NCI-H748 (cell line): ENCODE measurements around the gene SPARC.
A peak's percentile ranks its signal among the peaks of the same experiment; 100 is the strongest.
"Not testable (repeated sequence)": the region's sequence is repeated elsewhere in the genome, so short reads cannot be mapped to it uniquely, and the experiment has no call there.

Experiments used
- DNase-seq: peaks from one replicate; lab custom pipeline; 2025; ENCODE audit not compliant: unreplicated experiment; lab: John Stamatoyannopoulos, UW

Gene SPARC, protein sequence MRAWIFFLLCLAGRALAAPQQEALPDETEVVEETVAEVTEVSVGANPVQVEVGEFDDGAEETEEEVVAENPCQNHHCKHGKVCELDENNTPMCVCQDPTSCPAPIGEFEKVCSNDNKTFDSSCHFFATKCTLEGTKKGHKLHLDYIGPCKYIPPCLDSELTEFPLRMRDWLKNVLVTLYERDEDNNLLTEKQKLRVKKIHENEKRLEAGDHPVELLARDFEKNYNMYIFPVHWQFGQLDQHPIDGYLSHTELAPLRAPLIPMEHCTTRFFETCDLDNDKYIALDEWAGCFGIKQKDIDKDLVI

GRCh38 chr5:151686674-151687407 is at the start of gene SPARC:
TSS of gene SPARC (minus strand) at chr5:151686915. CDS start at chr5:151676188, 10,727 bp downstream.
- DNase-seq, result peak; percentile 15

- DNase-seq, result no peak
Observed at GRCh38 chr5:151735646-151736045, 48.9 kb upstream of the SPARC start.

DNA sequence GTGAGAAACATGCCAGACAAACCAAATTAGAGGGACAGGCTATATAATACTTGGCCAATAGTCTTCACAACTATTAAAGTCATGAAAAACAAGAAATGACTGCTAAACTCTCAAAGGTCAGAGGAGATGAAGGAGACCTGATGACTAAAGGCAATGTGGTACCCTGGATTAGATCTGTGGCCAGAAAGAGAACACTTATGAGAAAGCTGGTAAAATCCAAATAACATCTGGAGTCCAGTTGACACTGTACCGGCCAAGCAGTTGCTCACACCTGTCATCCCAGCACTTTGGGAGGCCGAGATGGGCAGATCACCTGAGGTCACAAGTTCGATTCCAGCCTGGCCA is 47.3 kb upstream of the SPARC start:
- DNase-seq, result no peak

GRCh38 chr5:151733358-151734063 is 46.8 kb upstream of the SPARC start:
- DNase-seq, result no peak

GRCh38 chr5:151730381-151730780 is 43.7 kb upstream of the SPARC start:
- DNase-seq, result no peak

GRCh38 chr5:151729597-151729996 is 42.9 kb upstream of the SPARC start:
- not testable (repeated sequence) for DNase-seq

DNA sequence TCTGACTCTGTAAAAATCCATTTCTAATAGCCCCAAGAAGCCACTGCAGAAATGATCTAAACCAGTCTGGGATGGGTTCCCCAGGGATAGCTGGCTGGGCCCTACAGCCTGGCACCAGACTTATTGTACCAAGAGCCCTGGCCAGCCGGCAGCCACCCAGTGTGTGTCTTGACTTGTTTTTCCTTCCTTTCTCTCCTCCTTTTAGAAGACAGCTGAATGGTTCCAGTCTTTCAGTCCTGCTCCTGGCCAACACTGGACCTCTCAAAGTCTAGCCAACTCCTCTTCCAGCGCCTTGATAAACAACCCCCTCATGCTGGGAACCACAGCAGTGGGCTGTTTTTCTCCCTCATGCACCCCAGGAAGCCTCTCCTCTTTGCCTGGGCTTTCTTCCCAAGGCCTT is 37.6 kb upstream of the SPARC start:
- DNase-seq, result no peak

DNA sequence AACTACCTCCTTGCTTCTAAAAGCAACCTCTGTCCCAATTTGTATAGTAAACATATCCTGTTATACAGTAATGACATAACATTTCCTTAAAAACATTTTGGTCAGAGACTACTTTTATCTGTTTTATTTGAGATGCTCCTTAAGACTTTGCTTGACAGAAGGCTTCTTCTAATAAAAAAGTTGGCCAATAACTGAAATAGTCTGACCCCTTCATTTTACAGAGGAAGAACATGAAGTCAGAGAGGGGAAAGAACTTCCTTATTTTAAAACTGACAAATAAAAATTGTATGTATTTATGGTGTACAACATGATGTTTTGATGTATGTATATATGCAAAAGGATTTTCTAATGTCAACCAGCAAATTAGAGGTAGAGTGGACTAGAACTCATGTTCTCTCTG is 35.8 kb upstream of the SPARC start:
- no peak for DNase-seq

DNA sequence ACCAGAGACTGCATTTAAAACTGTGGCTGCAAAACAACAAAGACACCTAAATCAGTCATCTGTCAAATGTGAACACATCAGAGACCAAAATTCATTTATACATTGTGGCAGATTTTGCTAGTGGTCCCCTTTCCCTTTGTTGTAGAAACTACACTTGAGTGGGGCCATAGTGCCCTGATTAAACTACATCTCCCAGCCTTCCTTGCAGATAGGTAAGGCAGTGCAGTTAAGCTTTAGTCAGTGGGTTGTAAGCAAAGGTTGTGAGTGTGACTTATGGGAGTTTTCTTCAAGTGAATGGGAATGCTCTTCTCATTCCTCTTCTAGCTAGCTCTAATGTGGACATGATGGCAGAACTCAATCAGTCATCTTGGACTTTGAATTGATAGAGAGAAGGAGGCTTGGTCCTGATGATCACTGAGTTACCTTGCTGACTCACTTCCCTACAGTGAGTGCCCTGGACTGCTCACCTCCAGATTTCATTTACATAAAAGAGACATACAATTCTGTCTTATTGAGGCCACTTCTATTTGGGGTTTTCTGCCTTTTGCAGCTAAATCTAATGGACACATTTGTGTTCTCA is 35.2 kb upstream of the SPARC start:
- DNase-seq, result no peak

DNA sequence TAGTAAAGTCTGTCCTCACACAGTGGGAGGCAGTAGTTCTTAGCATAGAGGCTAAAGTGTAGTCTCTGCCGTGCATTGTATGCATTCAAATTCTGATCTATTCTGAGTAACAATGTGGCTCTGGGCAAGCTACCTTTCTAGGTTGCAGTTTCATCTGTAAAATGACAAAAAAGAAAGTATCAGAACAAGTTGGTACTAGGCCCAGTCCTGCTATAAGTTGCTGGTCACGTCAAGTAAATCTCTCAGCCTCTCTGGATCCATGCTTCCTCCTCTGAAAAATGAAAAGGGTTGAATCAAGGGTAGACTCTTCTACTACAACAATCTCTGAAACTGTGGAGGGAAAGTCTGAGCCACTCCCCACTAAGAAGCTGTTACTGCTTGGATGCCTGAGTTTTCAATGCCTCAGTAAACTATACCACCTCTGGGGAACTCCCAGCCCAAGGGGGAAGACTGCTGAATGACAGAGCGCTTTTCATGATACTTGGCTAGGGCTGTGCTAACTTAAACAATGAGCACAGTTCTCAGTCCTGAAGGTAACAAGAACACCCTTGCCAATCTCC is 34.5 kb upstream of the SPARC start:
- no peak for DNase-seq

DNA sequence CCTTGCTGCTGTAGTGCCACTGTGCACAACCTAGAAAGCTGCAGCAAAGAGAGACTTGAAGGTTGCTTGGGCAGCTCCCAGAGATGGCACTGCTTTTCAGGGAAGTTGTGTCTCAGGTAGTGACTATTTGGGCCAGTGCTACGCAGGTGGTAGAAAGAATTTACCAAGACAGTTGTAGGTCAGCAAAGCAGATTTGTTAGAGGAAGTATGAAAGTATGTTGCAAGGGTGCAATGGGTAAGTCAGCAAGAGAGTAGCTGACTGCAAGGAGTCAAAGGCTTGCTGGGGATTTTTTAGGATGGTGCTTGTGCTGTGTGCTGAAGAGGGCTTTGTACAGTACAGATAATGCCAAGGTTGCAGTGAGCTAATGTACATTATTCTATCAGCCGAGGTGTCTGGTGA is 33.5 kb upstream of the SPARC start:
- no peak for DNase-seq

- peak; percentile 20 for DNase-seq
Observed at GRCh38 chr5:151719228-151720000, 32.7 kb upstream of the SPARC start.

GRCh38 chr5:151718646-151719045 is 31.9 kb upstream of the SPARC start:
- DNase-seq, result no peak

GRCh38 chr5:151718153-151718552 is 31.4 kb upstream of the SPARC start:
- no peak for DNase-seq

- no peak for DNase-seq
Observed at GRCh38 chr5:151717416-151717815, 30.7 kb upstream of the SPARC start.

DNA sequence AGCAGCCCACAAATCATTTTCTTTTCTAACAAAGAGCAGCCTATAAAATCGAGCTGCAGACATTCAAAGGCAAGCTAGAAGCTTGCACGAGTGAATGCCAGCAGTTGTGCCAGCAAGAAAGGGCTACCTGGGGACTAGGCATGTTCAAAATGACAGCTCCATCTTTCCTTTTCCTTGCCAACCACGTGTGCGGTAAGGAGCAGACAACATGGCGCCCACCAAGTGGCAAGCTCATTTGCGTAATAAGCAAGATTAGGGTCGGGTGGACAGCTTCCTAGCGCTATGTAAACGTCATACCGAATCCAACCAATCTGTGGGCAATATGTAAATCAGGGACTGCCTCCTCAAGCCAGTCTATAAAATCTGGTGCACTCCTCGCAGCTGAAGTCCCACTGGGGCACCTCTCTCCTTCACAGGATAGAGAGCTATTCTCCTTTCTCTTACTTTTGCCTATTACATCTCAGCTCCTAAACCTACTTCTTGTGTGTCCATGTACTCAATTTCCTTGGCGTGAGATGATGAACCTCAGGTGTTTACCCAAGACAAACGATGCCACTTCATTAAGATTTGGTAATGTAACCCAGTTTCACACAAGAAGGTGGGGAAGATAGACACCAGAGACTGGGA is 22.5 kb upstream of the SPARC start:
- DNase-seq, result no peak

- DNase-seq, result peak; percentile 13
Observed at GRCh38 chr5:151708126-151708525, 21.4 kb upstream of the SPARC start.

- DNase-seq, result no peak
Observed at GRCh38 chr5:151707567-151707966, 20.9 kb upstream of the SPARC start.

DNA sequence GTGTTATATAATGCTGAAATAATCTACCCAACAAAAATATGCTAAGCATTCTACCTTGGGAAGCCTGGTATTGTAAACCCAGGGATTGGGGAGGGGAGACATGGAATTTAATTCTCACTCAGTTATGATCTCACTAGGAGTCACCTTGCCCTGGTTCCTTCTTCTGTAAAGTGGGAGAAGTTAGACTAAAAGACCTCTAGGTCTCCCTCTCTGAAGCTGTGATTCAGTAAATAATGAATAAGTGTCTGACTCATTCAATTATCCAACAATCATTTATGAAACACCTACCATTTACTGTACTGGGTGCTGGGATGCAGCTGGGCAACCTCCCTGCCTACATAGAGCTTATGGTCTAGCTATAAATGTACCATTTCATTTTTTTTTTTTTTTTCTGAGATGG is 20.2 kb upstream of the SPARC start:
- DNase-seq, result no peak

- no peak for DNase-seq
Observed at GRCh38 chr5:151703780-151704179, 17.1 kb upstream of the SPARC start.
